Activated T-cell treated with anti-CD3 and anti-CD28 coated beads for 24 hours (primary cell): ENCODE results near the gene PDE4A.
"Not testable (repeated sequence)": the region's sequence is repeated elsewhere in the genome, so short reads cannot be mapped to it uniquely, and the experiment has no call there.

ENCODE experiments used
- DNase-seq: peaks from one replicate; pipeline ENCODE4 v3.0.0-alpha.2; 2020; ENCODE audit warnings: low read depth

PDE4A gene

GRCh38 chr19:10462042-10462441 is 41.7 kb downstream of the PDE4A start:
- not testable (repeated sequence) for DNase-seq

- DNase-seq = no peak
Measured at GRCh38 chr19:10462557-10462956, 42.2 kb downstream of the PDE4A start.

- DNase-seq = no peak
Measured at GRCh38 chr19:10464456-10464855, 44.1 kb downstream of the PDE4A start.

GRCh38 chr19:10467104-10467706 is 46.9 kb downstream of the PDE4A start:
- DNase-seq = no peak

GRCh38 chr19:10468133-10468532 is 47.8 kb downstream of the PDE4A start:
- no peak for DNase-seq

- DNase-seq = no peak
Measured at GRCh38 chr19:10471909-10472308, 51.6 kb downstream of the PDE4A start.

GRCh38 chr19:10473192-10473591 is 52.9 kb downstream of the PDE4A start:
- DNase-seq = no peak

- no peak for DNase-seq
Measured at GRCh38 chr19:10474962-10475451, 54.7 kb downstream of the PDE4A start.

- no peak for DNase-seq
Measured at GRCh38 chr19:10478476-10478875, 58.1 kb downstream of the PDE4A start.

GRCh38 chr19:10478903-10479384 is 58.6 kb downstream of the PDE4A start:
- peak; percentile 83 for DNase-seq

- no peak for DNase-seq
Measured at GRCh38 chr19:10486551-10486950, 66.2 kb downstream of the PDE4A start.

GRCh38 chr19:10491472-10492047 is 71.2 kb downstream of the PDE4A start:
- no peak for DNase-seq

GRCh38 chr19:10497371-10497770 is 77.0 kb downstream of the PDE4A start:
- DNase-seq = no peak

GRCh38 chr19:10499550-10500246 is 79.4 kb downstream of the PDE4A start:
- DNase-seq = no peak

- DNase-seq = no peak
Measured at GRCh38 chr19:10500247-10500592, 79.9 kb downstream of the PDE4A start.

GRCh38 chr19:10501971-10502523 is 81.7 kb downstream of the PDE4A start:
- DNase-seq = peak; percentile 25

GRCh38 chr19:10502524-10503001 is 82.2 kb downstream of the PDE4A start:
- peak; percentile 86 for DNase-seq

GRCh38 chr19:10503002-10503789 is 82.9 kb downstream of the PDE4A start, which contains the start of gene KEAP1:
KEAP1 (minus strand) TSS chr19:10503356; CDS start chr19:10500033, 3,323 bp downstream.
- DNase-seq = peak; percentile 11

GRCh38 chr19:10505583-10506229 is 85.4 kb downstream of the PDE4A start:
- peak; percentile 77 for DNase-seq

GRCh38 chr19:10508036-10508435 is 87.7 kb downstream of the PDE4A start:
- DNase-seq = no peak

- no peak for DNase-seq
Measured at GRCh38 chr19:10508707-10509106, 88.4 kb downstream of the PDE4A start.
